Measurements from ENCODE around the gene AIF1L. TPM values are rescaled to one million over a fixed set of nuclear protein-coding genes. Genes with fewer than 3 reads are reported as not detected.
A peak's percentile ranks its signal among the peaks of the same experiment; 100 is the strongest.

AIF1L gene
- total RNA-seq = 10 to 100 TPM in 3 of 6 donors, 1 to 10 TPM in 3; 3.8 to 21.4 (median 10.5) TPM

DNA sequence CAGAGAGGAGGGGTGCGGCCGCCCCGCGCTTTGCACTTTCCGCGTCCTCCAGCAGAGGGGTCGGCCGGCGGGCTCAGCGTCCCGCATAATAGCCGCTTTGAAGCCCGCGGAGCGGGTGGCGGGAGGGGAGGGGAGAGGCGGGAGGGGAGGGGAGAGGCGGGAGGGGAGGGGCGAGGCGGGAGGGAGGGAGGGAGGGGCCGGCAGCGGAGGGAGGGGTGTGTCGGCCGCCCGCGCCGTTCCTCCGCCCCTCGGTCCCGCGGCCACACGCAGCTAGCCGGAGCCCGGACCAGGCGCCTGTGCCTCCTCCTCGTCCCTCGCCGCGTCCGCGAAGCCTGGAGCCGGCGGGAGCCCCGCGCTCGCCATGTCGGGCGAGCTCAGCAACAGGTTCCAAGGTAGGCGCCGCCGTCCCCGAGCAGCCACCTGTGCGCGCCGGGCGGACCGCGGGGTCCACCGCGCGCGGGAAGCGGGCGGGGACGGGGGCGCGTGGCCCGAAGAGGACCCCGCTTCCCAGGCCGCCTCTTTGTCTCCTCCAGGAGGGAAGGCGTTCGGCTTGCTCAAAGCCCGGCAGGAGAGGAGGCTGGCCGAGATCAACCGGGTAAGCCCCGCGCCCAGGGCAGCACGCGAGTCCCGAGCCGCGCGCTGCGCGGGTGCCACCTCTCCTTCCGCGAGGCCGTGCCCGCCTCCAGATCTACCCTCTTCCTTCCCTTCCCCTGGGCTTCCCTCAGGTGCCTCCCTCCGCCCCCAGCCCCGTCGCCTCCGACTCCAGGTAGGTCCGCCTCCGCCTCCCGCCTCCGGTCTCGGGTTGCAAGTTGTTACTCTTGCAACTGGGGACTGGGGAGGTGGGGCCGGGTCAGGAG lies at the start of gene AIF1L:
TSS of gene AIF1L (plus strand) at position 263 of the 857 bp plus-strand sequence. CDS start at position 362, 99 bp downstream.
- H3K4me1 ChIP-seq = peaks cover 7 to 24% (median 14%) of the 10 kb centered on the region in 4 donors
- ATAC-seq (ENCODE audit: low FRiP score in 2 of 2) = peak in 1 of 2 donors; percentile 54
- TF ChIP-seq, protein P1, sequence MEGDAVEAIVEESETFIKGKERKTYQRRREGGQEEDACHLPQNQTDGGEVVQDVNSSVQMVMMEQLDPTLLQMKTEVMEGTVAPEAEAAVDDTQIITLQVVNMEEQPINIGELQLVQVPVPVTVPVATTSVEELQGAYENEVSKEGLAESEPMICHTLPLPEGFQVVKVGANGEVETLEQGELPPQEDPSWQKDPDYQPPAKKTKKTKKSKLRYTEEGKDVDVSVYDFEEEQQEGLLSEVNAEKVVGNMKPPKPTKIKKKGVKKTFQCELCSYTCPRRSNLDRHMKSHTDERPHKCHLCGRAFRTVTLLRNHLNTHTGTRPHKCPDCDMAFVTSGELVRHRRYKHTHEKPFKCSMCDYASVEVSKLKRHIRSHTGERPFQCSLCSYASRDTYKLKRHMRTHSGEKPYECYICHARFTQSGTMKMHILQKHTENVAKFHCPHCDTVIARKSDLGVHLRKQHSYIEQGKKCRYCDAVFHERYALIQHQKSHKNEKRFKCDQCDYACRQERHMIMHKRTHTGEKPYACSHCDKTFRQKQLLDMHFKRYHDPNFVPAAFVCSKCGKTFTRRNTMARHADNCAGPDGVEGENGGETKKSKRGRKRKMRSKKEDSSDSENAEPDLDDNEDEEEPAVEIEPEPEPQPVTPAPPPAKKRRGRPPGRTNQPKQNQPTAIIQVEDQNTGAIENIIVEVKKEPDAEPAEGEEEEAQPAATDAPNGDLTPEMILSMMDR (IDR thresholded peaks at IDR 0.05) = peak in 1 of 6 experiments; percentile 37
- peak in 1 of 4 donors; percentile 13 for TF ChIP-seq POLR2A (IDR thresholded peaks at IDR 0.05)
- TF ChIP-seq EP300 (IDR thresholded peaks at IDR 0.05) = no peak
- no peak for TF ChIP-seq POLR2AphosphoS5 (IDR thresholded peaks at IDR 0.05)
- WGBS, 2 donors = 0 to 3% methylated on average over 5 to 72 of the region's 99 CpGs
- DNase-seq = peak; percentile 34 to 87
- no peaks in the 10 kb centered on the region for H3K36me3 ChIP-seq
- peak within 1 kb of the TSS; percentile 41 to 64 (median 54) for H3K27ac ChIP-seq
- peak within 1 kb of the TSS; percentile 44 to 81 (median 61) for H3K4me3 ChIP-seq
- peaks cover 0 to 15% (median 6%) of the 10 kb centered on the region in 4 donors for H3K27me3 ChIP-seq
- no peaks in the 10 kb centered on the region for H3K9me3 ChIP-seq

DNA sequence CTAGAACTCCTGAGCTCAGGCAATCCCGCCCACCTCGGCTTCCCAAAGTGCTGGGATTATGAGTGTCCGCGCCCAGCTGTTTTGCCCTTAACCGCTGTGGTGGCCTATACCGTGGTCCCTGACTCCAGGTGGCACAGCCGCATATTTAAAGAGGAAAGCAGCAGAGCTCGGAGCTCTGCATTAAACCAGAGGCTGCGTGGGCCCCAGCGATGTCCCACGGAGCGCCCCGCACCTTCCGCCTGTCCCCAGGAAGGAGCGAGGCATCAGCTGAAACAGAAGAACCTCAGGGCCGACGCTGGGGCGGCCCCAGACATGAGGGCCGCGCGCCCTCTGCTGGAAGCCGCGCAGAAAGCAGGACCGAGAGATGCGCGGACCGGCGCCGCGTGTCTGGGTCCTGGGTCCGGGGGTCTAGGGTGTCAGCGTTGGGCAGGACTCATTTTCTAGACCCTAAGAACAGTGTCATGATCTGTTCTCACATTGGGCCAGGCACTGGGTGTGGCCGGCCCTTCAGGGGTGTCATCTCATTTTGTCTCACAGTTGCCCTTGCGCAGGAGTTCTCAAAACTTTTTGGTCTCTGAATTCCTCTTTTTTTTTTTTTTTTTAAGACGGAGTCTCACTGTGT lies 49.6 kb upstream of the AIF1L start:
- 5 to 15% methylated on average over 13 to 24 of the region's 35 CpGs for WGBS, 2 donors
- no peak overlapping the region for H3K4me3 ChIP-seq
- peak; percentile 81 to 91 for ATAC-seq (ENCODE audit: low FRiP score in 2 of 2)

DNA sequence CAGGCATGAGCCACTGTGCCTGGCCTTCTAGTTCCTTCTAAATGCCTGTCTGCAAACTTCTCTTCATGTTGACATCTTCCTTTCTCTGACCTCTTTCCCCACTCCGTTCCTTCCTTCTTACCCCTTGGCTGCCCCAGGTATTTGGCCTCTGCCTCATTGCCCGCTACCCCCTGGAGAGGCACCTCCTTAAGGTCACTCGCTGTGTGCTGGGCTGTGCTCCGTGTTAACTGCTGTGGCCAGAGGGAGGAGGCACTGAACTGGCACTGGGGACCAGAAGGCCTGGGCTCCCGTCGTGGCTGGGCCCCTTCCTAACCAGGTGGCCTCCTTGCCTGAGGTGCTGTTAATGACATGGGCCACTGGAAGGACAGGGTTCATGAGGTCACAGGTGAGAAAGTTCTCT lies 48.0 kb upstream of the AIF1L start:
- no peaks in the 10 kb centered on the region for H3K9me3 ChIP-seq
- no peaks in the 10 kb centered on the region for H3K36me3 ChIP-seq
- 64 to 78% methylated on average over 5 to 6 of the region's 6 CpGs for WGBS, 2 donors
- H3K27ac ChIP-seq = no peak overlapping the region
- TF ChIP-seq, protein P1 (IDR thresholded peaks at IDR 0.05) = no peak
- TF ChIP-seq POLR2AphosphoS5 (IDR thresholded peaks at IDR 0.05) (no peak), EP300 (IDR thresholded peaks at IDR 0.05) (no peak), POLR2A (IDR thresholded peaks at IDR 0.05) (no peak)
- H3K27me3 ChIP-seq = no peaks in the 10 kb centered on the region
- H3K4me3 ChIP-seq = no peak overlapping the region
- peaks cover 0 to 6% (median 2%) of the 10 kb centered on the region in 4 donors for H3K4me1 ChIP-seq
- ATAC-seq (ENCODE audit: low FRiP score in 2 of 2) = no peak
- no peak for DNase-seq

More for the DNA sequence above, 49.6 kb upstream of the AIF1L start:
- Histone ChIP-seq H3K27ac (no peak overlapping the region), H3K27me3 (no peaks in the 10 kb centered on the region), H3K9me3 (no peaks in the 10 kb centered on the region), H3K36me3 (no peaks in the 10 kb centered on the region), H3K4me1 (peaks cover 0 to 6% (median 2%) of the 10 kb centered on the region in 4 donors)
- DNase-seq = peak; percentile 55 to 94
- TF ChIP-seq POLR2AphosphoS5 (IDR thresholded peaks at IDR 0.05) (no peak), EP300 (IDR thresholded peaks at IDR 0.05) (no peak), POLR2A (IDR thresholded peaks at IDR 0.05) (no peak)
- TF ChIP-seq, protein P1 (IDR thresholded peaks at IDR 0.05) = peak; percentile 69 to 91 (median 85)

DNA sequence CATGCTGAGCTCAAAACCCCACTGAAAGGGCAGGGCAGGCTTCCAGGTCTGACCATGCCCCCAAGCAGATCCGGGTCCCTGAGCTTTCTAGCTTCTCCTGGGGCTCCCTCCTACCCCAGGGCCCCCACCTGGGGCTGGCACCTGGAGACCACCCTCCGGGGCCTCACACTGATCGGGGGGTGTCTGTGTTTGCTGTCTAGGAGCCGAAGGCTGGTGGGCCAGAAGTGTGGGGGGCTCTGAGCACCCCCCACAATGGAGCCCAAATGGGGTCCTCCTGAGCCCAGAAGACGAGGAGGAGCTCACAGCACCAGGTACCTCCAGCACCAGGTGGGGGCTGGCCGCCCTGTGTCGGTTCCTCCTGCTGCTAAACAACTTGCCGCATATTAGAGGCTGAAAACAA lies 47.5 kb upstream of the AIF1L start:
- TF ChIP-seq EP300 (IDR thresholded peaks at IDR 0.05) = no peak
- no peak for TF ChIP-seq POLR2A (IDR thresholded peaks at IDR 0.05)
- TF ChIP-seq POLR2AphosphoS5 (IDR thresholded peaks at IDR 0.05) = no peak
- TF ChIP-seq, protein P1 (IDR thresholded peaks at IDR 0.05) = no peak
- H3K27ac ChIP-seq = no peak overlapping the region
- 79 to 87% methylated on average over 3 to 6 of the region's 8 CpGs for WGBS, 2 donors

More for the DNA sequence above, 47.5 kb upstream of the AIF1L start:
- ATAC-seq (ENCODE audit: low FRiP score in 2 of 2) (no peak), DNase-seq (no peak)
- no peaks in the 10 kb centered on the region for H3K36me3 ChIP-seq
- no peak overlapping the region for H3K4me3 ChIP-seq
- no peaks in the 10 kb centered on the region for H3K9me3 ChIP-seq
- H3K4me1 ChIP-seq = peaks cover 0 to 6% (median 2%) of the 10 kb centered on the region in 4 donors
- no peaks in the 10 kb centered on the region for H3K27me3 ChIP-seq
